H1 (cell line): Measurements from ENCODE around the gene SEMA4C. TPM values are rescaled to one million over a fixed set of nuclear protein-coding genes. Genes with fewer than 3 reads are reported as not detected.

ENCODE experiments used
- ASH2L ChIP-seq: fragments of 200-600, 300-600 bp; sonication (generic); IDR thresholded peaks from one replicate; pipeline ENCODE4 v1.7.1; 2017; ENCODE audit warnings: low read length
- CHD7 ChIP-seq: fragments of 300-600 bp; sonication (generic); IDR thresholded peaks from 2 replicates; pipeline ENCODE4 v1.7.1; 2012; ENCODE audit warnings: low read length, moderate library complexity, mild to moderate bottlenecking, inconsistent platforms; ENCODE audit not compliant: insufficient replicate concordance
- GTF2F1 ChIP-seq: IDR thresholded peaks from 2 replicates; pipeline ENCODE4 v1.6.1; 2012; ENCODE audit warnings: low read depth, low read length, improper control_type of control experiment, borderline replicate concordance
- KDM4A ChIP-seq: IDR thresholded peaks from one replicate; pipeline ENCODE4 v1.7.1; 2012; ENCODE audit warnings: low read depth, mild to moderate bottlenecking, moderate library complexity, low read length, inconsistent platforms; ENCODE audit not compliant: severe bottlenecking
- RAD21 ChIP-seq, 2 experiments: IDR thresholded peaks in 1 of 2; conservative IDR thresholded peaks in 1 of 2; 2 replicates each; pipeline ENCODE4 v1.6.1; 2011; ENCODE audit warnings: low read depth in 2 of 2, low read length in 2 of 2, improper control_type of control experiment in 1 of 2, inconsistent platforms in 1 of 2, mild to moderate bottlenecking in 1 of 2, moderate library complexity in 1 of 2
- SUZ12 ChIP-seq: fragments of 200-600 bp; sonication (generic); IDR thresholded peaks from 2 replicates; pipeline ENCODE4 v1.6.1; 2012; ENCODE audit warnings: mild to moderate bottlenecking, inconsistent platforms, low read length, moderate library complexity, mixed read lengths
- TCF12 ChIP-seq: IDR thresholded peaks from 2 replicates; pipeline ENCODE4 v1.6.1; 2011; ENCODE audit warnings: low read depth, mild to moderate bottlenecking, low read length
- polyA plus RNA-seq, 7 experiments: library from polyadenylated mRNA; depleted of rRNA in 3 of 7; stranded (reverse) in 5 of 7; unstranded in 2 of 7; fragments of >200 nt in 5 of 7; fragments of 200-250 nt in 2 of 7; gene quantifications; 1 replicate in 5 of 7; 2 replicates in 1 of 7; 4 replicates in 1 of 7; pipeline versions ENCODE4 v1.2.1 to v1.2.3, GENCODE V29; 2011 to 2013; ENCODE audit warnings: missing spikeins in 2 of 7, mixed read lengths in 2 of 7
- total RNA-seq: library from RNA; stranded (reverse); fragmentation: NEBNext Ultra II Directional; extraction: Animal tissue kit (Norgen Biotek cat#: 25700); gene quantifications from 2 replicates; pipeline ENCODE4 v1.2.1, GENCODE V29; 2021

SEMA4C gene
- total and polyA plus RNA-seq, 2 of the 8 experiments (the other 6 are each of a cell fraction or from before 2014, with no cell fraction given) = 47.5 to 67.3 TPM

GRCh38 chr2:96848264-96848663, 21.6 kb downstream of the SEMA4C start (continued):
- TF ChIP-seq RAD21 (IDR thresholded peaks at IDR 0.05 in 1 of 2, conservative IDR thresholded peaks at IDR 0.05 in 1 of 2; ENCODE audit: low read depth in 2 of 2, low read length in 2 of 2) = no peak
- no peak for TF ChIP-seq GTF2F1
- TF ChIP-seq TCF12 = no peak
- no peak for TF ChIP-seq CHD7
- no peak for TF ChIP-seq SUZ12
- TF ChIP-seq KDM4A = no peak
- TF ChIP-seq ASH2L = no peak
